LNCAP (cell line): ENCODE data around the gene FBXL19.

Source experiments
- CTCF ChIP-seq: fragments of 450-650 bp; IDR thresholded peaks from 2 replicates; pipeline ENCODE4 v1.5.1; 2017; ENCODE audit warnings: mild to moderate bottlenecking

FBXL19 gene

GRCh38 chr16:30996324-30996984, 73.1 kb downstream of the FBXL19 start:
- TF ChIP-seq CTCF: no peak

- no peak for TF ChIP-seq CTCF
These were observed 73.8 kb downstream of the FBXL19 start for GRCh38 chr16:30996985-30997724.

- TF ChIP-seq CTCF: no peak
These were observed 74.6 kb downstream of the FBXL19 start for GRCh38 chr16:30997725-30998711.
